Posterior cingulate gyrus (tissue), 11 donors: ENCODE results near the gene YIPF5.

Experiments used
- DNase-seq, 10 donors: peaks; one replicate each; pipeline versions ENCODE4 v3.0.0 to v3.0.0-alpha.2; 2020 to 2021; ENCODE audit warnings: mixed read lengths in 3 of 10
- intact Hi-C: fragments of 100-400 bp; cut with DNase I; formaldehyde crosslinking; loops from one replicate; pipeline ENCODE4 v1.15.1; 2023

YIPF5 gene

DNA sequence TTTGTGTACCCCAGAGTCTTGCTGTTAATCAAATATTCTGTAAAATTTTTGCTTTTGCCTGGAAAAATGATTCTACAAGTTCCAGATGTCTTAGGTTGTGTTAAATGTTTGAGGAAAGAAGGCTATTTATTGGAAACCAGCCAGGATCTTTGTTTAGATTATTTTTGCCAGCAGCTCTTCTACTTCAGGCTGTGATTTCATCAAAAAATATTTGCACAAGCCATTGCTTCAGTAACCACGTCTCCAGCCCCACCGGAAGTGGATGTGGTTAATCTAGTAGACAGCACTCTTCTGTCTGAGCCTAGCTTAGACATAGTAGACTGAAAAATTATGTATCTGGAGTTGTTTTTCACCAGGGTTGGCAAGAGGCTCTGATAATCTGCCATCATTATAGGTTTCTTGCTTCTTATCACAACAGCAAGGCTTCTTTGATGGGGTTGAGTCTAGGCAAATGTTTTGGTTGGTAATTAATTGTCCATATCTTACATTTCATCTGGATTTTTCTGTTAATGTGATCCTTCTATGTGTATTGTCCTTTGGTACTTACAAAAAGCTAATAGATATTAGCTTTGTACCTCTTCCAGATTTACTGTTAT, 17.3 kb upstream of the YIPF5 start:
- DNase-seq: no peak
- intact Hi-C loops: no loop called here

DNA sequence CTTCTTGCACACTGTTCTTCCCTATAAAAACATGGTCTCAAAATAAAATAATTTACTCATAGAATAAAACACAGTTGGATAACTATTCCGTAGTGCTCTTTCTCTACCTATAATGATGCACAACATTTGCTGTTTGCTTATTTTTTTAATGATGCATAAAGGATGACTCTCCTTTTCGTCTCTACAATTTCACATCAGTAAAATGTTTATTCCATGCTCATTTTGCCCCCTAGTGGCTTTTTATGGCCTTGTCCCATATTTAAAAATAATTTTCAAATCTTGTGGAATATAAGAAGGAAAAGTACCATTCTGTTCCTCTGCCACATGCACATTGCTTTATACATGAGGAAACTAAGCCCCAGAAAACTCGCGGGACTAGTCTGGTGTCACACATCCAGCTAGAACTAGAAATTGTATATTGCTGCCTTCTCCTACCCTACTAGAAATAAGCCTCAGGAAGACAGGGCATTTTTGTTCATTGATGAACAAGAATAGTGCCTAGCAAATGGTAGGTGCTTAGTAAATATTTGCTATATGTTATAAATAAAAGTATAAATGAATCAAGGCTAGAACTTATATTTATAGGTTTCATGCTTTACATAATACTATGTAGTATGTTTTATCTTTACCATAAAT, 12.9 kb upstream of the YIPF5 start:
- intact Hi-C loops: no loop called here
- no peak for DNase-seq

DNA sequence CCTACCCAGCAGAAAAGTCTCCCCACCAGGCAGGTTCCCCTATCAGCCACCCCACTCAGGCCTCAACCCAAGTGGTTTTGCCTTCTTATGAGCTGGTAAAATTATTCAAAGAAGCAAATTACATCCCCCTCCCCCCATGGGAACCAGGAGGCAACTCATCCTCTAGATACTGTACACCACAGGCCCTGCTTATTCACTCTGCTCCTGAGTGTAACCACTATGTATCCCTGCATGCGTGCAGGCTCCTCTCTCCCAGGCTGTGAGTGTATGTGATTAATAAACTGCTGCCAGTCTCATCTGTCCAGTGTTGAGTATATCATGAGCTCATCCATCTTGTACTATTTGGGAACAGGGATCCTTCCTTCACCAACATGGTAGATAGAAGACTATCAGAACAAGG, 8.8 kb upstream of the YIPF5 start:
- intact Hi-C loops: no loop called here
- no peak for DNase-seq

DNA sequence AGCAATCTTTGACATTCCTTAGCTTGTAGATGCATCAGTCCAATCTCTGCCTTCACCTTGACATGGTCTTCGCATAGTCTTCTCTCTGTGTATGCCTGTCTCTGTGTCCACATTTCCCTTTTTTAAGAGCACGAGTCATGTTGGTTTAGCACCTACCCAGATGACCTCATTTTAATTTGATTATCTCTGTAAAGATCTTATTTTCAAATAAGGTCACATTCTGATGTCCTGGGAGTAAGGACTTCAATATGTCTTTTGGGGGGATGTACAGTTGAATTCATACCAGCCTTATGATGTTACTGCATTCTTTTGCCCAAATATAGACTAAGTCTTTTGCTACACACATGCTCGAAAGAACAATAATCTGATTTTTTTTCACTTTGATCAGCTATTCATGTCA, 7.1 kb upstream of the YIPF5 start:
- intact Hi-C loops: no loop called here
- DNase-seq: no peak

DNA sequence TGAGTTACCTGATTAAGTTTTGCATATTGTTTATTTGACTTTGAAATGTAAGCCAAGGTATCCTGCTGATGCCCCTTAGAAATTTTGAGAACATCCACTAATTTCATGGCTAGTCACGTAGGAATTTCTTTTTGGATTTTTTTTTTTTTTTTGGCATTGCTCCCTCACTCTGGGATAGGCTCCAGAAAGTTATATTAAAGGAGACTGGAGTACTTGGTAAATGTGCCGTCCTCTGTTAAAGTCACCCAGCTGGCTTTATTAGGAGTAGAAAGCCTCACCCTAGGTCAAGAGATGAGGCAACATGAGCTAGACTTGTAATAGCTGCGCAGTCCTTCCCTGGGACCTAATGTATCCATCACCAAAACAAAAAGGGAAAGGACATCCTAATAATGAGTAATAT, 3.3 kb upstream of the YIPF5 start:
- intact Hi-C loops: no loop called here
- no peak for DNase-seq

DNA sequence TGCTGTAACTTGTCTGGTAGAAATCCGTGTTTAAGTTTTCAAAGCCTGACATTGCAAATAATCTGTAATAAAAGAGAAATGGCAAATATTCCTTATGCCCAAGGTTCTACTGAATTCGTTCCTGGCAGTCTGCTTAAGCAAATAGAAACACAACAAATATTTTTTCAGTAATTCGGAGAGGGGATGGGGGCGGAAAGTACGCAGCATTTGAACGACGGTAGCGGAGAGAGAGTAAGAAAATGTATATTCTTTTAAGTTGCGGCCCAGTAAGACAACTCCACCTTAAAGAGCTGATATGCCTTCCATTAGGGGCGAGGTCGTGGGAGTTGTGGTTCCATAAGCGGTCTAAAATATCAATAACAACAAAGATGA, 569 bp downstream of the YIPF5 start:
- no peak for DNase-seq
- intact Hi-C loops: no loop called here

DNA sequence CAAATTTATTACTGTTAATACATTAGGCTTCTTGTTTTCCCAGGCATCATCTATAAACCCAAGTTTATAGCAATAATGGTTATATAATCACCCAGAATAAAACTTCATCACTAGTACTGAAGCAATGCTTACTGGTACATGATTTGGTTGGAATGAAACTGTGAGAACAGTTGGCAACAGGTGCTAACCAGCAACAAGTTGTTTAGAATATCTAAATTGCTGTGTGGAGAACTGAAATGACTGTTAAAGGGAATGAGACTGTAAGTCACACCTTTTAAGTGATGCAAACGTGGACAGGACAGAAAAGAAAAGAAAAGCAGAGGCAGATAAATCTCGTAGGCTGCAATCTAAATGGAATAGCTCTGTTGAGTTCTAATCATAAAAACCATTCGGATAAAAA, 2.5 kb downstream of the YIPF5 start:
- intact Hi-C loops: no loop called here
- DNase-seq: no peak

DNA sequence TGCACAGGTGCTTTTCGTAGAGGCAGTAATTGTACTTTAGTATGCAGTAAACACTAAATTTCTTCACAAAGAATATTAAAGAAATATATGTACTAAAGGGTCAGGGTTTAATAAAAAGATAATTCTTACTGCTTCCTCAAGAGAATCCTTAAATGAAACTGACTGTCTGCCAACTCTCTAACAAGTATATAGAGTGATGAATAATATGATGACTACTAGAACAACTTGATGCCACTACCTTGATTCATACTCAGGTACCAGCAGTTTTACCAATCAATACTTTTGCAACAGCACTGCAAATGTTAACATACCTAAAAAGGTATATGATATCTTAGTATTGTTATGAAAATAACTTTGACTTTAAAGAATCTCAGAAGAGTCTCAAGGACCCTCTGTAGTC, 3.8 kb downstream of the YIPF5 start:
- intact Hi-C loops: no loop called here
- no peak for DNase-seq

DNA sequence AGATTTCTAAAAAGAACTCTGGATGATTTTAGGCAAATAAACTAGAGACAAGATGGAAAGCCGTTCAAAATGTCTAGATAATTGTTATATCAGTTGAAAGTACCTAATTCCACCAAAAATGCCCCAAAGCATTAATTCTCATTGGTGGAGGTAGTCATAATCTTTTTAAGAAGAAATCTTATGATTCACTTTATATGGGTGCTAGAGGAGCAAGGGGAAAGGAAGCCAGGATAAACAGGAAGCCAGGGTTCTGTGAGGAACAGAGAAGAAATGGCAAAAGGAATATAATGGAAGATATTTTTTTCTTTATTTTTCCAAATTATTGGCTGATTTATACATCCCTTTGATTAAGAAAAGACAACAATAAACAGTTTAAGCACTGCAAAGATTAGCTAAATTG, 7.8 kb downstream of the YIPF5 start:
- DNase-seq: no peak
- intact Hi-C loops: no loop called here

DNA sequence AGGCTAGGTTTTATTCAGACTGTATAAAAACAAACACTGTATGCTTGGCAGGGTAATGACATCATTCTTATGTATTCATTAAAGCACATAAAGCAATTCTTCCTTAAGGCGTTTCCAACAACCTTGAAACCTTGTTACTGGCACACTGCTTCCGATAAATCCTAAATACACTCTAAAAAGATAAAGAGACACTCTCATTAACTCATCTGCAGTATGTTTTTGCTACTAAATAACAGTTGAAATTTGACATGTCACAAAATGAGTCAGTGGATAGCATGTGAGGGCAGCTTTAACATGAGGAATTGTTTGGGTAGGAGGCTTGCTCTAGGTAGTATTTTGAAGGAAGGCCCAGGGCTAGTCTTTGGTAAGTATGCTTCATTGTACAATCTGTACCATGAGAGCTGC, 13.7 kb downstream of the YIPF5 start:
- no peak for DNase-seq
- intact Hi-C loops: no loop called here

DNA sequence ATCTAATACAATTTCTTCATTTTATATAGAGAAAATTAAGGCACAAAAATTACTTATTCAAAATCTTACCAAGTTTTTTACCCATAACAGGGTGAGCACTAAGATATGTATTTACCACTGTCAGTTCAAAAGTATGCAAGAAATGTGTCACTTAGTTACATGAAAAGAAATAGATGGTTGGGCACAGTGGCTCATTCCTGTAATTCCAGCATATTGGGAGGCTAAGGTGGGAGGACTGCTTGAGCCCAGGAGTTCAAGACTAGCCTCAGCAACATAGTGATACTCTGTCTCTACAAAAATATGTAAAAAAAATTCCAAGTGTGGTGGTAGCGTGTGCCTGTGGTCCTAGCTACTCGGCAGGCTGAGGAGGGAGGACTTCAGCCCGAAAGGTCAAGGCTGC, 19.4 kb downstream of the YIPF5 start:
- intact Hi-C loops: no loop called here
- no peak for DNase-seq

DNA sequence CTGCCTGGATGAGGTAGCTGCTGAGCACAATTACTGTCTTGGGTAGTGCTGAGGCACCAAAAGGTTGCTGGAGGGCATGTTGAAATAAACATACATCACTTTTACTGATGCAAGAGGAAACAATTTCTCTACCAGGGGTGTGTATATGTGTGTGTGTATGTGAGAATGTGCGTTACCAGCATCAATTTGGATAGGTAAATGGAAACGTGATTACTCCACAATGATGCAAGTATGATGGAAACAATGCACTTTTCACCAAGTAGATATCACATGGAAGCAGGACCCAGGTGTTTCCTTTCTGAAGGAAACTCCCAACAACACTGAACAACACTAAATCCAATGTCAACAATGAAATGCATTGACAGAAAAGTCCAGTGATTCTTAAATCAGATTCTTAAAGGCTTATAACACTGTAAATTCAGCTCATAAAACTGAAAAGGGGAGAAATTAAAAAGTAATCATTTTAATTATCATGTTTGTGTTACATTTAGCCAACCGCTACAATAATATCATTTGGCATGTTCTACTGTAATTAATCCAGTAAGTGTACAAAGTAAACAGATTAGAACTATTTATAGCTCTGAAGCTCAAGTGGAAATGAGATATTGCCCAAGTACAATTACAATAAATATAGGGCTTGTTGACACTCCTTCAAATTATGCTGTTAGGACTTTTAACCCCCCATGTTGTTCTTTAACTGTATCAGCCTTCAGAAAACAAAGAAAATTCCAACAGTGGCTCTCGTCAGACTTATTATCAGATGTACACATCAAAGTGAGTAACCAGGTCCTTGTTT, 25.3 kb downstream of the YIPF5 start:
- DNase-seq: no peak
- intact Hi-C loops: loop anchor here (10.0 kb wide), 1 partner anchor 320 kb away; no protein-coding TSS in a partner anchor

DNA sequence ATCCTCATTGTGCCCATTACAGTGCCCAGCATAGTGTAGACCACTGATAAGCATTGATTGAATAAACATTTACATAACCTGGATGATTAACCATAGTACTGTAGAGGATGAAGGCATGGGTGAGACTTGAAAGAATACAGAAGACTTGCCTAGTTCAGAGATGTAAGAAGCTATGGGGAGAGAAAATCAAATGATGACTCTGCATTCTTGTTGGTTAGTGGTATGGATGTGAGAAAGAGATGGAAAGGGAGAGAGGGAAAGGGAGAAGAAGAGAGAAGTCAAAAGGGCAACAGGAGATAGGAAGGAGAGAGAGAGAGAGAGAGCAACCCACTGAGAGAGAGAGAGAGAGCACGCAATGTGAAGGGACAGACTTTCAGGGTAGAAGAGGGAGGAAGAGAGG, 26.8 kb downstream of the YIPF5 start:
- intact Hi-C loops: loop anchor here (10.0 kb wide), 1 partner anchor 319 kb away; no protein-coding TSS in a partner anchor
- no peak for DNase-seq

DNA sequence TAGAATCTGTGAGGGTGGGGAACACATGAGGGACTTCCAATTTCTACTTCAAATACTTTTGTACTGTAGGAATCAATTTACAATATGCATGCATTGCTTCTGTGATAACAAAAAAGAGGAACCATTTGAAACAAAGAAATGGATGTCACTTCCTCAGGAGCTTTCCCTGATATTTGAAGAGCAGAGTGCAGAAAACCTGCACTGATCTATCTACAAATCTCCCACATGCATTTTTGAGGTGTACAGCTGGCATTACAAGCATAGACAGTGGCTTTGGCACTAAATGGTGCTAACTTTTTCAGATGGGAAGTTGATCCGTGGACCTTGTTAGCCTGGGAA, 27.7 kb downstream of the YIPF5 start:
- no peak for DNase-seq
- intact Hi-C loops: loop anchor here (10.0 kb wide), 1 partner anchor 318 kb away; no protein-coding TSS in a partner anchor

DNA sequence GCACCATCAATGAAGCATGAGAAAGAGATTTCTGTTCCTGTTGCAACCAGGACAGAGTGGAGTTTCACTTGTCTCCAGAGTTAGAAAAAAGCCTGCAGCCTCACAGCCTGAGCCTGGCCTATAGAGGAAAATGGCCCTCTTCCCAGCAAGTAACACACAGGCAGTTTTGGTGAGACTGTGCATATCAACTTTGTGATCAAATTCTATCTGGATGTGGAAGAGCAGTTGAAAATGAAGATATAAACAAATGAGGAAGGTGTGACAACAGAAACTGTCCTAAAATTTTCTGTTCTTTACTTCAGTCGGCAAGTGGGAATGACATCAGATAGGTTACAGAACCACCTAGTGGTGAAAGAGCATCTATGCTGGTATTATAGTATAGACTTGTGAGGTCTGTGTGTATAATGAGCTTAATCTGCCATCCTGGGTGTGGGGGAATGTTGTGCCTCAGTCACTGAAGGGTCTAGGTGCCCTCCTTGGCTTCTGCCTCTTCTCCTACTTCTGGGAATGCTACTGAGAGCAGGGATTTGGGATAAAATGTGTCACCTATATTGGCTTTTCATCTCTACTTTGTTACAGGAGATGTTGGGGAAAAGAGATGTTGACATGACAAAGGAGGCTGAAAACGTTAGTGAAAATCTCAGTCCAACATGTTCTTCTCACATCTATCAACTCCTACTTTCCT, 28.2 kb downstream of the YIPF5 start:
- intact Hi-C loops: loop anchor here (10.0 kb wide), 1 partner anchor 317 kb away; no protein-coding TSS in a partner anchor
- no peak for DNase-seq

DNA sequence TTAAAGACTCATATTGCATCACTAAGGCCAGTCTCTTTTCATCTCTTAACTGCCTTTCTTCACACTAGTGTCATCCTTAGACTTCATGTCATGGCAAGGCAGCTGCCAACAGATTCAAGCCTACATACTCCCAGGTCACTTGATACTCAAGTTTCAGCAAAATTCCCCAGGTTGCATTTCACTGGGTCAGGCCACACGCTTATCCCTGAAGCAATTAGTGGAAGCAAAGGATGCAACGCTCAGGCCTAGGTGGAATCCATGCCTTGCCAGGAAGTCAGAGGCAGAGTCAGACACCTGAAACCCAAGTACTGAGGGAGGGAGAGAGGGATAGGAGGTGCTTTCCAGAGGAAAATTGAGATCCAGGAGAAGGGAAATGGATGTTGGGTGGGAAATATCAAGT, 28.9 kb downstream of the YIPF5 start:
- intact Hi-C loops: loop anchor here (10.0 kb wide), 1 partner anchor 317 kb away; no protein-coding TSS in a partner anchor
- no peak for DNase-seq

DNA sequence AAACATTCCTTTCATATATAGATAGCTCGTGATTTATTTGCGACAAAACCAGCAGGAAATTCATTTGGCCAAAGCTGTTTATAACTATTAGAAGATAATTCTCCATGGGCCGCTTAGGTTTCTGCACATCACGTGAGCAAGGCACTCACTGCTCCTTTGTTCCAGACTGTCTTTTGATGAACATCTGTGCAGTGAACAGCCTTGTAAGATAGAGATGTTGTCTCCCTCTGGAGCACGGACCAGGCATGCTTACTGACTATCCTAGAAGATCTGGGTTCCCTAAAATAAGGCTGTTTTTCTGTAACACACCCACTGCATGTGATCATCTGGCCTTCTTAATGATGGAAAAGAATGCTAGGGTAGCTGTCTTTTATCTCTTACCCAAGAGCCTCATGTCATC, 30.9 kb downstream of the YIPF5 start:
- intact Hi-C loops: no loop called here
- DNase-seq: peak in 3 of 10 donors; percentile 10 to 34 (median 31)

DNA sequence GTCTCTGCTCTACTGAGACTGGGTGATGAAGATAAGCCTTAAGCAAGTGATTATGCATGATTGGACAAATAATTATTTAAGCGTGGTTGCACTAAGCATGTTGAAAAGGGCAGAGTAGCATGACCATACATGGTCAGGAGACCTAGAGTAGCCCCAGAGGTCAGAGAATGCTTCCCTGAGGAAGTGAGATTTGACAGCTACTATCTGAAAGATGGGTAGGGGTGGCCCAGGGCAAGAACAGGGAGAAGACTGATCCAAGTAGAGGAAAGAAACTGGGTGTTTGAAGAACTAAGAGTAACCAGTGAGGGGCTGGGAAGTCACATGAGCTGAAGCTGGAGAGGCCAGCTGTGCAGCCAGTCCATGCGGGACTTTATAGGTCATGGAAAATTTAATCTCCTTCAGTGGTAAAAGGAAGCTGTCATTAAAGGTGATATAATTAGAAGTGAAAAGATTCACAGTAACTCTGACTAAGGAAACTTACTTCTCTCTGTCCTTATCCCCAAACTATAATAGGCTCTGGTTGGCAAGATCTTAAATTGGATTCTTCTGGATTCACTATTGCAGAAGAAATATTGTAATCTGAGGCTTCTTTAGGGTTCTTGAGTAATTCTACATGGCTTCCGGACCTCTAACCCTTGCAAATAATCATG, 35.2 kb downstream of the YIPF5 start:
- intact Hi-C loops: no loop called here
- DNase-seq: no peak

DNA sequence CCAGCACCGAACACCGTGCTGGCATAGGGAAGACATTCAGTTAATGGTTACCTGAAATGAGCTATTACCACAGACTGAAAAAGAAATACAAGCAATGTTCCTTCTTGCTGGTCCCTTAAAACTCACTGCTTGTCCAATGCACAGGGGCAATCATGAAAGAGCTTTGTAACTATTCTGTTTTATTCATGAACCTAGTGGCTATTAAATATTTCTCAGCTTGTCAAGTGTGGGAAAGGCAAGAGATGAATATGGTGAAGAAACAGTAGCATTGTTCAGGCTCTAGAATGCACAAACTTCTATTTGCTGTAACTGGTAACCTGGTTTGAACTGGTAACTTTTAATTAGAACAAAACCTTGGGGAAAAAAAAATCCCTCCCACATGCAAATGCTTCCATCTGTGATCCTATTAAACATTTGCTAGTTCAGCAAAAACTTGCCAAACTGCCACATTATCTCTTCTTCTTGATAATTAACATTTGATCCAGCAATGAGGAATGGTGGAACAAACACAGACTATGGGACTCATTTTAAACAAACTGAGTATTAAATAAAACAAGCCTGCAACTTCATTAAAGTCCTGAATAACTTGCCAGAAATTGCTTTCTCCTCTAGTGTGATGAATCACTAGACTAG, 36.1 kb downstream of the YIPF5 start:
- intact Hi-C loops: no loop called here
- no peak for DNase-seq

DNA sequence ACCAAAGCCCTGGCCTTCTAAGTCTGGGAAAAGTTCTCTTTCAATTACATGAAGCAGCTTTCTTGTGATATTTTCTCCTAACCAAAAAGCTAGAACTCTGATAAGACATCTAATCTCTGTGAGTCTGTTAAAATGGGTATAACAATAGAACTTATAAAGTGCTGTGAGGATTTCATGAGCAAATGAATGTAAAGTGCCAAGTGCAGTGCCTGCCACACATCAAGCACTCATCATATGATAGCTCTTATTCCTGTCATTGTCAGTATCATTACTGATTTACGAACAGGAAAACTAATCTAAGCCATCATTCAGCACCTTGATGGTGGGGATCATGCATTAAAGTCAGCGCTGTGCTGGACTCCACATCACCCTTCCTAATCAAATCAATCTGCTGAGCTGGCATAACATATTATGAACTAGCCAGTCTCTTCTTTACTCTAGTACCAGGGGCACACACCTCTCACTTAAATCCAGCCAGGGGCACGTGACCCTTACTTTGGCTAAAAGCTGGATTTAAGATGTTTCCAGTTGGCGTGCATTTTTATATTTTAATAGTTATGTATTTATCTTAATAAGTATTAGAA, 37.3 kb downstream of the YIPF5 start:
- DNase-seq: no peak
- intact Hi-C loops: no loop called here
